ENCODE measurements around the gene GPR78.

DNA sequence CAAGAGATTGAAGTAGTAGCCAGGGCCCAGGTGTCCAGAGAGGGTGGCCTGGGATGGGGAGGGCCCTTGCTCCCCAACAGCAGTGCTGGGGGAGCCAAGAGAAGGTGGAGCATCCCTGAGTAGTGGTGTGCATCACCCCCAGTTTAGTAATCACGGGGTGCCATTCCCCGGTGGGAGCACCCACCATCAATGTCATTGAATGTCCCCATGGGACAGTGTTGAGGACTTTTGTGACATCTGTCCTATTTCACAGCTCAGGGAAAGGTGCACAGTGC is 7.9 kb downstream of the GPR78 start:
- TF ChIP-seq, protein P1, sequence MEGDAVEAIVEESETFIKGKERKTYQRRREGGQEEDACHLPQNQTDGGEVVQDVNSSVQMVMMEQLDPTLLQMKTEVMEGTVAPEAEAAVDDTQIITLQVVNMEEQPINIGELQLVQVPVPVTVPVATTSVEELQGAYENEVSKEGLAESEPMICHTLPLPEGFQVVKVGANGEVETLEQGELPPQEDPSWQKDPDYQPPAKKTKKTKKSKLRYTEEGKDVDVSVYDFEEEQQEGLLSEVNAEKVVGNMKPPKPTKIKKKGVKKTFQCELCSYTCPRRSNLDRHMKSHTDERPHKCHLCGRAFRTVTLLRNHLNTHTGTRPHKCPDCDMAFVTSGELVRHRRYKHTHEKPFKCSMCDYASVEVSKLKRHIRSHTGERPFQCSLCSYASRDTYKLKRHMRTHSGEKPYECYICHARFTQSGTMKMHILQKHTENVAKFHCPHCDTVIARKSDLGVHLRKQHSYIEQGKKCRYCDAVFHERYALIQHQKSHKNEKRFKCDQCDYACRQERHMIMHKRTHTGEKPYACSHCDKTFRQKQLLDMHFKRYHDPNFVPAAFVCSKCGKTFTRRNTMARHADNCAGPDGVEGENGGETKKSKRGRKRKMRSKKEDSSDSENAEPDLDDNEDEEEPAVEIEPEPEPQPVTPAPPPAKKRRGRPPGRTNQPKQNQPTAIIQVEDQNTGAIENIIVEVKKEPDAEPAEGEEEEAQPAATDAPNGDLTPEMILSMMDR (conservative IDR thresholded peaks at IDR 0.05 in 1 of 2, IDR thresholded peaks at IDR 0.05 in 1 of 2; ENCODE audit: low read depth in 1 of 2, low read length in 2 of 2): no peak
- no peak for TF ChIP-seq EZH2 (IDR thresholded peaks at IDR 0.05; ENCODE audit: low read length, missing control alignments)

Data from fibroblast of lung (primary cell).